Activated naive CD8-positive, alpha-beta T cell treated with anti-CD3 and anti-CD28 coated beads, Interleukin-2, amount 50 U/mL, for 24 hours (primary cell): ENCODE data around the gene RGPD8.

Experiments used
- ATAC-seq: fragments of 150-1000 bp; cut with Tn5 transposase; one replicate; pipeline ENCODE4 v1.10.0; 2021
- DNase-seq: peaks from one replicate; pipeline ENCODE4 v3.0.0; 2021
- H3K27ac Mint-ChIP-seq: one replicate; pipeline ENCODE4 v1.8.0; 2021; ENCODE audit warnings: mild to moderate bottlenecking, mixed read lengths
- H3K27me3 Mint-ChIP-seq: one replicate; pipeline ENCODE4 v1.8.0; 2021; ENCODE audit warnings: mixed read lengths
- H3K36me3 Mint-ChIP-seq: one replicate; pipeline ENCODE4 v1.8.0; 2021; ENCODE audit warnings: low read depth, mixed read lengths
- H3K4me1 Mint-ChIP-seq: one replicate; pipeline ENCODE4 v1.8.0; 2021; ENCODE audit warnings: mixed read lengths
- H3K4me3 Mint-ChIP-seq: one replicate; pipeline ENCODE4 v1.8.0; 2021; ENCODE audit warnings: mild to moderate bottlenecking, moderate library complexity, mixed read lengths
- H3K9me3 Mint-ChIP-seq: one replicate; pipeline ENCODE4 v1.8.0; 2021; ENCODE audit warnings: mixed read lengths

Gene RGPD8

DNA sequence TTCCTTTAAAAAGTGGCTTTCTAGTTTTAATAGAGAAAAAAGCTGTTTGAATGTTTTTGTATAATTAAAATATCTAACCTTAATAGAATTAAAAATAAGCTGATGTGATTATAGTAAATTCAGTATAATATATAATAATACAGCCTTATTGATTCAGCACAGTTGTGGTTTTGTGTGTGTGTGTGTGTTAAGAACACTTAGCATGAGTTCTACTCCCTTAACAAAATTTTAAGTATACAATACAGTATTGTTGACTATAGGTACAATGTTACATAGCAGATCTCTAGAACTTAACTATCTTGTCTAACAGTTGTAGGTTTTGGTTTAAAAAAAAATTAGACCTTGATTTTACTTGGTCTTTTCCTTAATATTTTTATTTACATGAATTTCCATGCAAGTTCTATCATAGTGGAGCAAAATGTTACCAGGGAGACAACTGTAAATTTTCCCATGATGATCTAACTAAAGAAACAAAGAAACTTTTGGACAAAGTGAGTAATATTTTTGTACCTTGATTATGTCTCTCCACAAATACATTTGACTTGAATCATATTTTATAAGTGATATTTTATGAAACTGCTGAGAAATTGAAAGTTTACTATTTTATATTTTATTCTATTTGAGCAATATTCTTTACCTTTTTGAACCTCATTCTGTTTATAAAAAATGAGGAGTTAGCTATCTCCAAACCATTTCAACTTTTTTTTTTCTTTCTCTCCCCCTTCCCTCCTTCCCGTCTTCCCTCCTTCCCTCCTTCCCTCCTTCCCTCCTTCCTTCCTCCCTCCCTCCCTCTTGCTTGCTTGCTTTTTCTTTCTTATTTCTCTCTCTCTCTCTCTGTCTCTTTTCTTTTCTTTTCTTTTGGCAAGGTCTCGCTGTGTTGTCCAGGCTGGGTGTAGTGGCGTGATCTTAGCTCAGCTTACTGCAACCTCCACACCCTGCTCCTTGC lies 111.8 kb downstream of the RGPD8 start:
- no peaks in the 10 kb centered on the region for H3K9me3 Mint-ChIP-seq
- DNase-seq = no peak
- no peak overlapping the region for H3K27ac Mint-ChIP-seq
- peaks cover 5% of the 10 kb centered on the region for H3K36me3 Mint-ChIP-seq
- no peaks in the 10 kb centered on the region for H3K4me1 Mint-ChIP-seq
- no peak overlapping the region for H3K4me3 Mint-ChIP-seq
- no peaks in the 10 kb centered on the region for H3K27me3 Mint-ChIP-seq
- ATAC-seq = no peak
